Measurements from ENCODE around the gene LRRC45.

Gene LRRC45

DNA sequence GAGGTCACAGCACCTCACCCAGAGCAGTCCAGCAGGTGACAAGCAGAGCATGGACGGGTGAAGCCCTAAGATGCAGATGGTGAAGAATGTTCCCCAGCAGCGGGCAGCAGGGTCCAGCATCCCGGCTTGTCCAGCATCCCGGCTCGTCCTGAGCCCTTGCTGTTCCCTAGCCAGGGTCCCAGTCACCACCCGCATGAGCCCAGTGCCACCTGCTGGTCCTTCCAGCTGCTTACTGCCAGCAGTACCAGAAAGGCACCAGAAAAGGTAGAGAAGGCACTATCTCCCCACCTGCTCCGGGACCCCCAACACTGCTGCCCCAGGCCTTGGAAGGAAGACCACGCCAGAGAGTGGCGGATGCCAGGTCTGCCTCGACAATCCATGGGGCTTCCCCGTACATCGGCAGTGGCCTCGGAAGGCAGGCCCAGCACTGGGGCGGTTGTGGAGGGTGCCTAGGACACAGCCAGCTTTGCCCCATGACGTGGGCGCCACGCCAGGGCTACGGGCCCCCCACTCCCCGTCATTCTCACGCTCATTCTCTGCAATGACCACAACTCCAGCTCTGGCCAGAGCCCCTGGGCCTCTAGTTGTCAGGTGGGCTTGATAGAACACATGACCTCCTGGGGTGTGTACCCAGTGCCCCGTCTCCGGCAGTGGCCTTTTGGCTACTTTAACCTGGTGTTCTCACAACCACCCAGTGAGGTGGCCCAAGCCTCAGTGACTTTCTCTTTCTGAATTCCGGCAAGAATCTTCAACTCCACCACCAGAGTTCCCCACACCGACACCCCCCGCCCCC lies 1.8 kb upstream of the LRRC45 start:
- H3K4me3 ChIP-seq (ENCODE audit: low read depth in 1 of 2, low read length in 2 of 2) = peak overlapping the region; percentile 67 to 85; a peak in 3 of 4 replicates
- H3K27me3 ChIP-seq (ENCODE audit: insufficient read depth, low read length, poor library complexity) = no peaks in the 10 kb centered on the region
- H3K9me3 ChIP-seq (ENCODE audit: insufficient read depth, low read length, severe bottlenecking) = no peaks in the 10 kb centered on the region
- no peak overlapping the region for H2AFZ ChIP-seq (ENCODE audit: low read depth, low read length)
- H3K36me3 ChIP-seq (ENCODE audit: insufficient read depth, low read length) = peaks cover 46% of the 10 kb centered on the region
- H3K27ac ChIP-seq (ENCODE audit: low read length) = peak overlapping the region; percentile 73; the same call in 1 of the 2 replicates
- DNase-seq = peak; percentile 64
- TF ChIP-seq CTCF (IDR thresholded peaks at IDR 0.05; ENCODE audit: borderline replicate concordance, extremely low read depth, low read length, poor library complexity, severe bottlenecking) (peak; percentile 79), EZH2 (IDR thresholded peaks at IDR 0.05; ENCODE audit: borderline replicate concordance, low read depth, low read length, severe bottlenecking) (no peak)
- no peak for ATAC-seq (ENCODE audit: insufficient read depth, low read depth)
- peaks cover 43% of the 10 kb centered on the region for H3K79me2 ChIP-seq (ENCODE audit: insufficient read depth, low read length)
- peaks cover 43% of the 10 kb centered on the region for H3K4me1 ChIP-seq (ENCODE audit: insufficient read depth, low read length)
- peak overlapping the region; percentile 73 for H3K9ac ChIP-seq (ENCODE audit: low read depth, low read length)
- H3K4me2 ChIP-seq (ENCODE audit: insufficient read depth, low read length) = peak overlapping the region; percentile 97
- H4K20me1 ChIP-seq (ENCODE audit: insufficient read depth, low read length) = peaks cover 43% of the 10 kb centered on the region

GRCh38 chr17:82021900-82022309 lies 1.2 kb upstream of the LRRC45 start:
- Histone ChIP-seq H3K4me3 (ENCODE audit: low read depth in 1 of 2, low read length in 2 of 2) (peak overlapping the region; percentile 67 to 85), H3K9me3 (ENCODE audit: insufficient read depth, low read length, severe bottlenecking) (no peaks in the 10 kb centered on the region), H3K4me1 (ENCODE audit: insufficient read depth, low read length) (peaks cover 43% of the 10 kb centered on the region), H4K20me1 (ENCODE audit: insufficient read depth, low read length) (peaks cover 43% of the 10 kb centered on the region), H3K4me2 (ENCODE audit: insufficient read depth, low read length) (peak overlapping the region; percentile 97), H2AFZ (ENCODE audit: low read depth, low read length) (peak overlapping the region; percentile 72; the same call in 1 of the 2 replicates), H3K27me3 (ENCODE audit: insufficient read depth, low read length, poor library complexity) (no peaks in the 10 kb centered on the region), H3K79me2 (ENCODE audit: insufficient read depth, low read length) (peaks cover 43% of the 10 kb centered on the region), H3K27ac (ENCODE audit: low read length) (peak overlapping the region; percentile 73), H3K9ac (ENCODE audit: low read depth, low read length) (peak overlapping the region; percentile 73), H3K36me3 (ENCODE audit: insufficient read depth, low read length) (peaks cover 46% of the 10 kb centered on the region)
- no peak for ATAC-seq (ENCODE audit: insufficient read depth, low read depth)
- no peak for TF ChIP-seq CTCF (IDR thresholded peaks at IDR 0.05; ENCODE audit: borderline replicate concordance, extremely low read depth, low read length, poor library complexity, severe bottlenecking)
- TF ChIP-seq EZH2 (IDR thresholded peaks at IDR 0.05; ENCODE audit: borderline replicate concordance, low read depth, low read length, severe bottlenecking) = no peak
- DNase-seq = no peak

GRCh38 chr17:82022310-82022980 lies 660 bp upstream of the LRRC45 start, which contains the start of gene CENPX:
Gene CENPX, minus strand, starts transcription at chr17:82022878. Its CDS starts 17 bp downstream, at chr17:82022861.
- Histone ChIP-seq H3K4me2 (ENCODE audit: insufficient read depth, low read length) (peak within 1 kb of the TSS; percentile 97), H4K20me1 (ENCODE audit: insufficient read depth, low read length) (peaks cover 45% of the 10 kb centered on the region), H3K79me2 (ENCODE audit: insufficient read depth, low read length) (peaks cover 43% of the 10 kb centered on the region), H2AFZ (ENCODE audit: low read depth, low read length) (peak within 1 kb of the TSS; percentile 83), H3K9me3 (ENCODE audit: insufficient read depth, low read length, severe bottlenecking) (no peaks in the 10 kb centered on the region), H3K4me1 (ENCODE audit: insufficient read depth, low read length) (peaks cover 43% of the 10 kb centered on the region), H3K4me3 (ENCODE audit: low read depth in 1 of 2, low read length in 2 of 2) (peak within 1 kb of the TSS; percentile 77 to 94), H3K27ac (ENCODE audit: low read length) (peak within 1 kb of the TSS; percentile 73), H3K27me3 (ENCODE audit: insufficient read depth, low read length, poor library complexity) (no peaks in the 10 kb centered on the region), H3K36me3 (ENCODE audit: insufficient read depth, low read length) (peaks cover 47% of the 10 kb centered on the region), H3K9ac (ENCODE audit: low read depth, low read length) (peak within 1 kb of the TSS; percentile 85)
- no peak for DNase-seq
- TF ChIP-seq EZH2 (IDR thresholded peaks at IDR 0.05; ENCODE audit: borderline replicate concordance, low read depth, low read length, severe bottlenecking) = no peak
- TF ChIP-seq CTCF (IDR thresholded peaks at IDR 0.05; ENCODE audit: borderline replicate concordance, extremely low read depth, low read length, poor library complexity, severe bottlenecking) = no peak
- ATAC-seq (ENCODE audit: insufficient read depth, low read depth) = no peak; the same call in 1 of the 3 replicates

Data from DND-41 (cell line).